Measurements from ENCODE around the gene LOXL3. TPM values are rescaled to one million over a fixed set of nuclear protein-coding genes. Genes with fewer than 3 reads are reported as not detected.

LOXL3 gene
- total RNA-seq, 1 experiment from 2014 or later, result 29.0 TPM

DNA sequence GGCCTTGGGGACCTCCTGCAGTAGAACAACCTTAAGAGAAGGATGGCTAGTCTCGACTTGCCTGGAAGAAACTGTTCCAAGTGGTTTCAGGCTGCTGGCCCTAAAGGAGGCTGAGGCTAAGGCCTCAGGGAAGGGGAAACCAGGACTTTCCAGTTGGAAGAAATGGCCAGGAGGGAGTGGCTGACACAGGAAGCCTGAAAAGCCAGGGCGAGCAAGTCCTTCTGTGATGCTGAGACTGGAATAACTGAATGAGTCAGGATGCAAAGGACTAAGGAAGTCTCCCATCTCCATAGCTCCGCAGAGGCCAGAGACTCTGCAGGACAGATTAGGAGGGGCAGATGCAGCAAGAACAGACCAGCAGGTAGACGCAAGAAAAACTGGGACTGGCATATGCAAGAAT, 16.6 kb downstream of the LOXL3 start:
- peaks cover 3 to 9% of the 10 kb centered on the region in 2 experiments; a peak in 1 of 4 replicates for H3K4me1 Mint-ChIP-seq
- H4K20me1 ChIP-seq (ENCODE audit: control insufficient read depth, insufficient read depth, insufficient read length), result no peaks in the 10 kb centered on the region

More for the DNA sequence above, 16.6 kb downstream of the LOXL3 start:
- Histone ChIP-seq H2AFZ (ENCODE audit: low read length) (no peak overlapping the region), H3K14ac (ENCODE audit: insufficient read depth, low read length) (no peak overlapping the region), H4K91ac (ENCODE audit: insufficient read length, low read depth, low read length) (no peak overlapping the region), H2BK20ac (ENCODE audit: low read depth, low read length, poor library complexity, severe bottlenecking) (no peak overlapping the region), H3K27ac (ENCODE audit: insufficient read length, low read depth, low read length) (no peak overlapping the region), H4K8ac (replicated peaks; ENCODE audit: insufficient read length, low read depth, low read length) (no peak overlapping the region), H3K18ac (ENCODE audit: insufficient read length, low read depth, low read length) (no peak overlapping the region), H3K23me2 (ENCODE audit: insufficient read length, low read depth, low read length, poor library complexity, severe bottlenecking) (no peaks in the 10 kb centered on the region), H3K79me1 (ENCODE audit: insufficient read depth, low read depth, low read length, poor library complexity, severe bottlenecking) (no peaks in the 10 kb centered on the region), H2BK120ac (ENCODE audit: low read depth, low read length, poor library complexity, severe bottlenecking) (no peak overlapping the region), H3K4me1 (ENCODE audit: insufficient read depth, low read length) (no peaks in the 10 kb centered on the region), H3K56ac (ENCODE audit: insufficient read length, low read depth, low read length) (no peak overlapping the region), H4K5ac (ENCODE audit: insufficient read length, low read depth, low read length) (no peak overlapping the region), H3K4me2 (ENCODE audit: insufficient read depth, insufficient read length, low read length) (no peak overlapping the region), H3K23ac (ENCODE audit: insufficient read length, low read depth, low read length) (no peak overlapping the region), H3K27me3 (ENCODE audit: insufficient read depth, low read length) (no peaks in the 10 kb centered on the region), H2BK15ac (ENCODE audit: low read depth, low read length) (no peak overlapping the region), H3K9ac (ENCODE audit: extremely low read depth, insufficient read length, low read length) (no peak overlapping the region), H2BK12ac (ENCODE audit: insufficient read length, low read depth, low read length) (no peak overlapping the region), H3T11ph (ENCODE audit: low read length) (no peak overlapping the region), H2AK5ac (ENCODE audit: insufficient read length, low read length) (no peak overlapping the region), H3K79me2 (ENCODE audit: insufficient read depth, low read length) (no peaks in the 10 kb centered on the region), H3K9me3 (ENCODE audit: control insufficient read depth, low read depth, low read length) (no peaks in the 10 kb centered on the region), H2BK5ac (ENCODE audit: insufficient read length, low read length) (no peak overlapping the region), H3K4ac (ENCODE audit: low read depth, low read length) (no peak overlapping the region)
- no peak for DNase-seq
- H3K9me3 Mint-ChIP-seq, result no peaks in the 10 kb centered on the region
- H3K36me3 Mint-ChIP-seq (ENCODE audit: insufficient read depth in 1 of 3, low read depth in 3 of 3), result peaks cover 0 to 24% (median 16%) of the 10 kb centered on the region in 3 experiments; a peak in 5 of 7 replicates
- H3K27me3 Mint-ChIP-seq (ENCODE audit: low read depth), result no peaks in the 10 kb centered on the region
- H3K27ac Mint-ChIP-seq, result no peak overlapping the region
- no peak overlapping the region for H3K4me3 Mint-ChIP-seq
- no CpG with 5 or more reads among the region's 4 CpGs for WGBS (ENCODE audit: extremely low coverage, insufficient read length, low lambda C conversion rate)
- no peak for TF ChIP-seq CTCF (conservative IDR thresholded peaks at IDR 0.05)

Measured in H9 (cell line).